Measurements from ENCODE around the gene YY2.
A peak's percentile ranks its signal among the peaks of the same experiment; 100 is the strongest.
"Not testable (repeated sequence)": the region's sequence is repeated elsewhere in the genome, so short reads cannot be mapped to it uniquely, and the experiment has no call there.

YY2 gene

GRCh38 chrX:21855937-21856415 is at the start of gene YY2:
TSS of gene YY2 (plus strand) at chrX:21855987. CDS start at chrX:21856485, 498 bp downstream.
- no peak for DNase-seq (ENCODE audit: low read depth)

GRCh38 chrX:21806691-21807090 is 49.1 kb upstream of the YY2 start:
- no peak for DNase-seq (ENCODE audit: low read depth)

- DNase-seq (ENCODE audit: low read depth): no peak
Observed at GRCh38 chrX:21811832-21812231, 44.0 kb upstream of the YY2 start.

GRCh38 chrX:21812628-21813027 is 43.2 kb upstream of the YY2 start:
- DNase-seq (ENCODE audit: low read depth): no peak

GRCh38 chrX:21813612-21814368 is 42.0 kb upstream of the YY2 start:
- no peak for DNase-seq (ENCODE audit: low read depth)

- no peak for DNase-seq (ENCODE audit: low read depth)
Observed at GRCh38 chrX:21816136-21816535, 39.7 kb upstream of the YY2 start.

- not testable (repeated sequence) for DNase-seq (ENCODE audit: low read depth)
Observed at GRCh38 chrX:21820170-21820569, 35.6 kb upstream of the YY2 start.

GRCh38 chrX:21821875-21822274 is 33.9 kb upstream of the YY2 start:
- DNase-seq (ENCODE audit: low read depth): no peak

- no peak for DNase-seq (ENCODE audit: low read depth)
Observed at GRCh38 chrX:21831496-21831895, 24.3 kb upstream of the YY2 start.

GRCh38 chrX:21837056-21837455 is 18.7 kb upstream of the YY2 start:
- no peak for DNase-seq (ENCODE audit: low read depth)

- DNase-seq (ENCODE audit: low read depth): no peak
Observed at GRCh38 chrX:21838937-21839333, 16.9 kb upstream of the YY2 start.

- peak; percentile 67 for DNase-seq (ENCODE audit: low read depth)
Observed at GRCh38 chrX:21839334-21840192, 16.2 kb upstream of the YY2 start, which contains the start of gene MBTPS2. TSS of gene MBTPS2 (plus strand) at chrX:21839617. CDS start at chrX:21839735, 118 bp downstream.

GRCh38 chrX:21840193-21840545 is 15.6 kb upstream of the YY2 start:
- no peak for DNase-seq (ENCODE audit: low read depth)

GRCh38 chrX:21843179-21843578 is 12.6 kb upstream of the YY2 start:
- DNase-seq (ENCODE audit: low read depth): no peak

GRCh38 chrX:21845096-21845495 is 10.7 kb upstream of the YY2 start:
- DNase-seq (ENCODE audit: low read depth): no peak

GRCh38 chrX:21847342-21847741 is 8.4 kb upstream of the YY2 start:
- no peak for DNase-seq (ENCODE audit: low read depth)

GRCh38 chrX:21853578-21853977 is 2.2 kb upstream of the YY2 start:
- no peak for DNase-seq (ENCODE audit: low read depth)

GRCh38 chrX:21856504-21856903 is 717 bp downstream of the YY2 start:
- no peak for DNase-seq (ENCODE audit: low read depth)

GRCh38 chrX:21863241-21863640 is 7.5 kb downstream of the YY2 start:
- no peak for DNase-seq (ENCODE audit: low read depth)

- no peak for DNase-seq (ENCODE audit: low read depth)
Observed at GRCh38 chrX:21865436-21865835, 9.6 kb downstream of the YY2 start.

GRCh38 chrX:21870494-21870893 is 14.7 kb downstream of the YY2 start:
- DNase-seq (ENCODE audit: low read depth): no peak

GRCh38 chrX:21873063-21873775 is 17.4 kb downstream of the YY2 start:
- DNase-seq (ENCODE audit: low read depth): no peak

All from activated T-cell treated with anti-CD3 and anti-CD28 coated beads for 1 hour (primary cell).